ENCODE data around the gene GAREM2. TPM values are rescaled to one million over a fixed set of nuclear protein-coding genes. Genes with fewer than 3 reads are reported as not detected.

The GAREM2 gene
- total and polyA plus RNA-seq, 2 donors from 2014 or later, result 1.2 to 3.2 TPM

GRCh38 chr2:26157580-26157979 lies 15.3 kb upstream of the GAREM2 start:
- H3K27me3 ChIP-seq (ENCODE audit: control insufficient read depth, insufficient read depth, low read length), result no peaks in the 10 kb centered on the region
- no peak overlapping the region for H3K4me3 ChIP-seq (ENCODE audit: low read length in 3 of 3)
- no peak for DNase-seq
- intact Hi-C loops (cut with DNase I), result no loop called here
- no peak overlapping the region for H3K9ac ChIP-seq (ENCODE audit: low read length in 3 of 3)
- FAIRE-seq, result no peak
- H3K27ac ChIP-seq (ENCODE audit: low read depth in 2 of 2, low read length in 2 of 2), result no peak overlapping the region
- H3K9me3 ChIP-seq (ENCODE audit: control insufficient read depth in 2 of 3, insufficient read depth in 1 of 3, low read length in 3 of 3), result peaks cover 0 to 2% (median 0%) of the 10 kb centered on the region in 3 donors
- no peaks in the 10 kb centered on the region for H3K4me1 ChIP-seq (ENCODE audit: control insufficient read depth in 2 of 3, insufficient read depth in 2 of 3, low read depth in 1 of 3, low read length in 3 of 3)
- H3K36me3 ChIP-seq (ENCODE audit: control insufficient read depth in 2 of 3, insufficient read depth in 3 of 3, low read length in 3 of 3), result no peaks in the 10 kb centered on the region
- no peak for TF ChIP-seq CTCF (IDR thresholded peaks at IDR 0.05; ENCODE audit: borderline replicate concordance, extremely low read depth, insufficient read depth)

GRCh38 chr2:26161926-26162325 lies 11.0 kb upstream of the GAREM2 start:
- no peaks in the 10 kb centered on the region for H3K36me3 ChIP-seq (ENCODE audit: control insufficient read depth in 2 of 3, insufficient read depth in 3 of 3, low read length in 3 of 3)
- no peak for TF ChIP-seq CTCF (IDR thresholded peaks at IDR 0.05; ENCODE audit: borderline replicate concordance, extremely low read depth, insufficient read depth)
- H3K27me3 ChIP-seq (ENCODE audit: control insufficient read depth, insufficient read depth, low read length), result no peaks in the 10 kb centered on the region
- no peaks in the 10 kb centered on the region for H3K9me3 ChIP-seq (ENCODE audit: control insufficient read depth in 2 of 3, insufficient read depth in 1 of 3, low read length in 3 of 3)
- DNase-seq, result no peak
- no peak for FAIRE-seq
- H3K9ac ChIP-seq (ENCODE audit: low read length in 3 of 3), result no peak overlapping the region
- H3K4me1 ChIP-seq (ENCODE audit: control insufficient read depth in 2 of 3, insufficient read depth in 2 of 3, low read depth in 1 of 3, low read length in 3 of 3), result peaks cover 0 to 5% (median 0%) of the 10 kb centered on the region in 3 donors
- H3K4me3 ChIP-seq (ENCODE audit: low read length in 3 of 3), result no peak overlapping the region
- H3K27ac ChIP-seq (ENCODE audit: low read depth in 2 of 2, low read length in 2 of 2), result no peak overlapping the region
- intact Hi-C loops (cut with DNase I), result no loop called here

GRCh38 chr2:26162963-26163362 lies 9.9 kb upstream of the GAREM2 start:
- FAIRE-seq (no peak), DNase-seq (no peak)
- H3K4me3 ChIP-seq (ENCODE audit: low read length in 3 of 3), result no peak overlapping the region
- TF ChIP-seq CTCF (IDR thresholded peaks at IDR 0.05; ENCODE audit: borderline replicate concordance, extremely low read depth, insufficient read depth), result no peak
- peaks cover 0 to 5% (median 0%) of the 10 kb centered on the region in 3 donors for H3K4me1 ChIP-seq (ENCODE audit: control insufficient read depth in 2 of 3, insufficient read depth in 2 of 3, low read depth in 1 of 3, low read length in 3 of 3)
- H3K36me3 ChIP-seq (ENCODE audit: control insufficient read depth in 2 of 3, insufficient read depth in 3 of 3, low read length in 3 of 3), result no peaks in the 10 kb centered on the region
- no peaks in the 10 kb centered on the region for H3K9me3 ChIP-seq (ENCODE audit: control insufficient read depth in 2 of 3, insufficient read depth in 1 of 3, low read length in 3 of 3)
- H3K9ac ChIP-seq (ENCODE audit: low read length in 3 of 3), result no peak overlapping the region
- H3K27me3 ChIP-seq (ENCODE audit: control insufficient read depth, insufficient read depth, low read length), result no peaks in the 10 kb centered on the region
- intact Hi-C loops (cut with DNase I), result no loop called here
- H3K27ac ChIP-seq (ENCODE audit: low read depth in 2 of 2, low read length in 2 of 2), result no peak overlapping the region

- peaks cover 0 to 5% (median 0%) of the 10 kb centered on the region in 3 donors for H3K4me1 ChIP-seq (ENCODE audit: control insufficient read depth in 2 of 3, insufficient read depth in 2 of 3, low read depth in 1 of 3, low read length in 3 of 3)
- peak in 1 of 5 donors; percentile 58 for DNase-seq
- H3K9me3 ChIP-seq (ENCODE audit: control insufficient read depth in 2 of 3, insufficient read depth in 1 of 3, low read length in 3 of 3), result no peaks in the 10 kb centered on the region
- no peaks in the 10 kb centered on the region for H3K27me3 ChIP-seq (ENCODE audit: control insufficient read depth, insufficient read depth, low read length)
- FAIRE-seq, result no peak
- peak overlapping the region; percentile 1 to 55 for H3K27ac ChIP-seq (ENCODE audit: low read depth in 2 of 2, low read length in 2 of 2)
- intact Hi-C loops (cut with DNase I), result no loop called here
- peak overlapping the region in 1 of 3 donors; percentile 41 for H3K4me3 ChIP-seq (ENCODE audit: low read length in 3 of 3)
- TF ChIP-seq CTCF (IDR thresholded peaks at IDR 0.05; ENCODE audit: borderline replicate concordance, extremely low read depth, insufficient read depth), result no peak
- H3K36me3 ChIP-seq (ENCODE audit: control insufficient read depth in 2 of 3, insufficient read depth in 3 of 3, low read length in 3 of 3), result no peaks in the 10 kb centered on the region
- H3K9ac ChIP-seq (ENCODE audit: low read length in 3 of 3), result no peak overlapping the region
Measured at GRCh38 chr2:26164231-26164630, 8.7 kb upstream of the GAREM2 start.

Measured in kidney (tissue), 14 donors.